GM19397 (cell line): ENCODE data around the gene CEACAM7.
"Not testable (repeated sequence)": the region's sequence is repeated elsewhere in the genome, so short reads cannot be mapped to it uniquely, and the experiment has no call there.

Experiments used
- ATAC-seq: cut with Tn5 transposase; IDR thresholded peaks from one replicate; pipeline ENCODE4 v1.9.1; 2021; ENCODE audit warnings: mild to moderate bottlenecking, moderate library complexity; ENCODE audit not compliant: unreplicated experiment

The CEACAM7 gene

DNA sequence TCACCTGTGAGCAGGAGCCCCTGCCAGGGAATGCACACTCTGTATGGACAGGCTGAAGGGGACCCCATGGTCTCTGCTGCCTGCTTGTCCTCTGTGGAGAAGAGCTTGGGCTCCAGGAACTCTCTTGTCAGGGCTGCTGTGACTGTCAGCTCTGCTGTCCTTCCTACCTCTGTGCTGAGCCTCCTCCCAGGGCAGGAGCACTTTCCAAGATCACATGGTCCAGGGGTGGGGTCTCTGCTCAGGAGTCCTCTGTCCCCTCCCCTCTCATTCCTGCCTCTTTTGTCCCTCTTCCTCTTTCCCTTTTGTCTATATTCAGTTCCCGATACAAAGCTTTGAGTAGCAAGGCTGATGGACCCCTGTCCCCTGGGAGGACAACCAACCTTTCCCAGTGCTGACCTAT is at the start of gene CEACAM7:
CEACAM7 (minus strand) TSS at position 173 of the 400 bp plus-strand sequence; CDS start at position 68, 105 bp downstream.
- no peak for ATAC-seq

DNA sequence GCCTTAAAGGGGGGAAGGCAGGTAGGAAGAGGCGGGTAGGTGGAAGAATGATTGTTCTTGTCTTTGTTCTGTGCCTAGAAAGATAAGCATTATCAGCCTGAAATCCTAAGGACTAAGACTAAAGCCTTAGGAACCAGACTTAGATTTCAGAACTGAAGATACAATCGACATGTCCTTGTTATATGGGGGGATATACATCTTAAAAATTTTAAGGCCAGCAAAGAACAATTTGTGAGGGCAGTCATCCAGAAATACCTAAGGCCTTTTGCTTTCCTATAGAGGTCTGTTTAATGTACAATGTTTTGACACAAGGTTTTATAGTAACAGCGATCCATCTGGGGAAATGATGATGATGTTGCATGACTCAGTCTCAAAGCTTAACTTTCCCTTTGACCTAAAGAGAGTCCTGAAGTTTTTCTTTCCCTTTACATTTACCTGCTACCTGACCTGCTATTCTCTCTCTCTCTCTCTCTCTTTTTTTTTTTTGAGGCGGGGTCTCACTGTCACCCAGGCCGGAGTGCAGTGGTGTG is 47.1 kb upstream of the CEACAM7 start:
- ATAC-seq = no peak

DNA sequence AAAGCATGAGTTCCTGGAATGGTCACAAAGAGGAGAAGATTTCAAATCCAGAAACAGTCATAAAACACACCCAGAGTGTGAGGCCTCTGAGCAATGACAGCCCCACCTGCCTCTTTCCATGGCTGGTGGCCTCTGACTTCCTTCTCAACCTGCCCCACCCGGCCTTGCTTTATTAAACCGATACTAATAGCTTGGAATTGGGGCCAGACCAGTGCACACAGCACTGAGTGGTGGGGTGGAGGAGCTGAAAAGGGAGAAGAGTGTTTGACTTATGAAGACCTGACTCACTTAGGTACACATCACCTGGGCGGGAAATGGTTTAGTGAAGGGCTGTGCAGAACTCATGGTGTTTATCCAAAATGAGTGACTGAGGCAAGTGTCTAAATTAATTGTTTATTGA is 46.5 kb upstream of the CEACAM7 start:
- ATAC-seq = no peak

DNA sequence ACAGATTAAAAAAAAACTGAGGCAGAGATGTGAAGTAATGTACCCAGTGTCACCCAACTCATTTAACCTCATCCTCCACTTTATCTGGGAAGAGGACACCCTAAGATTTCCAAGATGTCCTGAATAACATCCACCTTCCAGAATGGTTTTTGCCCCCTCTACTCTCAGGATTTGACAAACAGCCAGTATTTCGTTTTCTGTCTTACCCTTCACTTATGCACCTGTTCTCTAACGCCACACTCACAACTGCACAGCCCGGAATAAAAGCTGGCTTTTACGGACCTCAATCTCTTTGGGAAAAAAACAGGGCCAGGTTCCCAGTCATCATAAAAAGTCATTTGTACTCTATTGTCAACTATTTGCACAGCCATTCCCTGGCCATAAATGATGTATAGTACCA is 46.1 kb upstream of the CEACAM7 start:
- ATAC-seq = no peak

DNA sequence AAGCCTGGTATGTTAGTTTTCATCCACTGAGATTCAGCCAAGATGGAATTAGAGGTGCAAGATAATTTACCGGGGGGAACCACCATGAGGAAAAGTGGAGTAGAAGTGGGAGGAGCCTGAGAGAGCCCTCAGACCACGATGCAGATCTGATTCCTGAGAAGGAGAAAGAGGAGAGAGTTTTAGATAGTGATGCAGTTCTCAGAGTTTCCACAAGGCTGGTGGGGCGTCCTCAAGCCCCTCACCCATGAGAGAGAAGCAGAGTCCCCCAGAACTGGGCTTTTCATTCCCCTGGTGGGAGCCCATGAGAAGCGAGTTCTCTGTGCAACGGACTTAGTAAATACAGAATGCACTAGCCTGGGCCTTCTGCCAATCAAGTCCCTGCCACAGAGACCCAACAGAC is 38.4 kb upstream of the CEACAM7 start:
- ATAC-seq = no peak

DNA sequence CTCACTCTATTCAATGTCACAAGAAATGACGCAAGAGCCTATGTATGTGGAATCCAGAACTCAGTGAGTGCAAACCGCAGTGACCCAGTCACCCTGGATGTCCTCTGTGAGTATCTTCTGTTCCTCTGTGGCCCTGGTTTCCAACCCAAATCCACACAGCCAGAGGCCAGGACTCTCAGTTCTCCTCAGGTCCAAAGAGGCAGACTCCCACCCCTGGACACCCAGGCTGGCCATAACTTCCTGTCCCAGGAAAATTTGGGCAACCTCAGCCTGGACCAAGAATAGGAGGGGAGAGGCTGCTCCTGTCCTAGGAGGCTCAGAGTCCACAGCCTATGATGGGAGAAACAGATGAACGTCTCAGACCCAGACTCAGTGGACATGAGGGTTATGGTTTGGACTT is 32.0 kb upstream of the CEACAM7 start:
- no peak for ATAC-seq

DNA sequence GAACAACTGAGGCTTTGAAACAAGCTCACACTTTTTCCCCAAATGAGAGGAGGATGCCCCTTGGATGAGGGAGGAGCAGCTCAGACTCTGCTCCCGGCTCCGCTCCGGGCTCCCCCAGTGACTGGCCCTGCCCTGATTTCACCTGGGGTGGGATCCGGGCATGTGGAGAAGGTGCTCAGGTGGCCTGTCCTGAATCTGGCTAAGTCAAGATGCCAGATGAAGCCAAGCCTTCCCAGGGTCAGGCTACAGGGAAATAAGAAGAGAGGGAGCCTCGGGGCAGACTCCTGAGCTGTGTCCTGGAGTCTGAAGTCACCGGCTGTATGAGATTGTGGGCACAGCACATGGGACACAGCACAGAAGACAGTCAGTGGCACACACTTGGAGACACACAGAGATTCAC is 30.7 kb upstream of the CEACAM7 start:
- ATAC-seq = no peak

DNA sequence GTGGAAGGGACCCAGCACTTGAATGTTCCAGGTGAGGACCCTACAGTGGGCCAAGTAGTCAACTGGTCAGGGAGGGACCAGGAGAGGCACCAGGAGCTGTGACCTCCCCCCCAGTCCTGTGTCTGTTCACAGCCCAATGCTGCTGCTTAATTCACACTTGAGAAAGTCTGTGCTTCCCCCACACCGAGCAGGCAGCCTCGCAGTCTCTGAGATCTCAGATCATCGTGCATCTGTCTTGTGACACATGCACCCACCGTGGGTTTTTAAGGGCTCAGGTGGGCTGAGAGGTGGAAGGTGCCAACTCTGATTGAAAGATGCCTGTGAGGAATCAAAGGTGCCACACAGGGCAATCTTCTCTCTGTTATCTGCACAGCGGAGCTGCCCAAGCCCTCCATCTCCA is 26.5 kb upstream of the CEACAM7 start:
- ATAC-seq = no peak

DNA sequence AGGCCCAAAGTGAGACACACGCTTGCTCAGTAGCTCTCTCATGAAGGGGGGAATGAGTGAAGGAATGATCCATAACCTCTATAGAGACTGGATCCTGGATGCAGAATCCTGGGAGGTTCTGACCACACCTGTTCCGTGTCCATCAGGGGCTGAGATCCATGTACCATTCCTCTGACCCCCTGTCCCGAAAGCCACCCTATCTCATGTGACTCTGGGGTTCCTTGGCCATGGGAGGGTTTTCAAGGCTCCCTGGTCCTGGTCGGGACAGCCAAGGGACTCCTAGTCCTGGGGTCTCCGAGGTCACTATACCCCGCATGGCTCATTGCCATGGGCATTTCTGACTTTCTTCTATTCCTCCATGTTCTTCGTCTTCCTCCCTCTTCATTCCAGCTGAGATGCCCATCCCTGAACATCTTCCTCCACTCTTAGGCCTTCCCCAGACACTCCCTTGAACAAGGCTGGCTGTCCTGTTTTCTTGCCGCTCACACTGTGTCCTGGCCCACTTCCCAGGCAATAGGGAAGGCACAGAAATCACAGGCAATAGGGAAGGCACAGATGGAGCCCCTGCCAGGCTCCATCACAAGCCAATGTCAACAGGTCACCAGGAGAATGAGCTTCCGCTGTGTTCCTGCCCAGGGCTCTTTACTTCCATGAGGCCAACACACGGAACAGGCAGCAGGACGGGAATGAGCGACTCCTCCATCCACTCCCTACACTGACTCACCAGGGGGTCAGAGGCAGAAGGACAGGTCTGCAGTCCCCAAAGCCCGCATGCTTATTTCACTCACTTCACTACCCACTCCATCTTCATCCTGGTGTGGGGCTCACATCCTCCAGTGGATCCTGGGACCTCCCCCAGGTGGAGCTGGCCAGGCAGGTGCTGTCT is 23.5 kb upstream of the CEACAM7 start:
- no peak for ATAC-seq

DNA sequence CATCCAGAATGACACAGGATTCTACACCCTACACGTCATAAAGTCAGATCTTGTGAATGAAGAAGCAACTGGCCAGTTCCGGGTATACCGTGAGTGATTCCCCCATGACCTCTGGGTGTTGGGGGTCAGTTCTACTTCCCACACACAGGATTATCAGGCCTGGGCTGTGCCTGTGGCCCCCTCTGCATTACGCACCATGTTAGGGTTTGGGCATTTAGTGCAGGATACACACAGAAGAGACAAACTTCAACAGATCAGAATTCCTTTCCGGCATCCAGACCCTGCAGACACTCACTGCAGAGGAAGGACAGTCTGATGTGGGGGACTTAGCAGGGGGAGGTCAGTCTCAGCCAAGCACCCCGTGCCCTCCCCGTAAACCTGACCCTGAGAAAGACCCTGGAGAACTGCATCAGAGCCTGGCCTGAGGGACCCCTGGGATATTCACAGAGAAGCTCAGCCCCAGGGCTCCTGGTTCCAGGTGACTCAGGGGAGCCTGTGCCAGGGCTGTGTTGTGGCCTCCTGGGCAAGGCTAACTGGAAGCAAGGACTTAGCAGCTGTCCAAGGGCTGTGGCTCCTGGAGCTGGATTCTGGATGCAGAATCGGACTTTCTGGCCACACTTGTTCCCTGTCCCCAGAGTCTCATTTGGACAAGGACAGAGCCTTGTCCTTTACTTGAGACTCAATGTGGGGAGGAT is 22.0 kb upstream of the CEACAM7 start:
- no peak for ATAC-seq

DNA sequence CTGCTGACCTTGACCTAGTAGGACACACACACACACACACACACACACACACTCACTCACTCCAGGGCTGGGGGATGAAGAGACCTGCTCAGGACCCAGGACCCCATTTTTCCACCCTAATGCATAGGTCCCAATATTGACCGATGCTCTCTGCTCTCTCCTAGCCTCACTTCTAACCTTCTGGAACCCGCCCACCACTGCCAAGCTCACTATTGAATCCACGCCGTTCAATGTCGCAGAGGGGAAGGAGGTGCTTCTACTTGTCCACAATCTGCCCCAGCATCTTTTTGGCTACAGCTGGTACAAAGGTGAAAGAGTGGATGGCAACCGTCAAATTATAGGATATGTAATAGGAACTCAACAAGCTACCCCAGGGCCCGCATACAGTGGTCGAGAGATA is 21.4 kb upstream of the CEACAM7 start:
- not testable (repeated sequence) for ATAC-seq

DNA sequence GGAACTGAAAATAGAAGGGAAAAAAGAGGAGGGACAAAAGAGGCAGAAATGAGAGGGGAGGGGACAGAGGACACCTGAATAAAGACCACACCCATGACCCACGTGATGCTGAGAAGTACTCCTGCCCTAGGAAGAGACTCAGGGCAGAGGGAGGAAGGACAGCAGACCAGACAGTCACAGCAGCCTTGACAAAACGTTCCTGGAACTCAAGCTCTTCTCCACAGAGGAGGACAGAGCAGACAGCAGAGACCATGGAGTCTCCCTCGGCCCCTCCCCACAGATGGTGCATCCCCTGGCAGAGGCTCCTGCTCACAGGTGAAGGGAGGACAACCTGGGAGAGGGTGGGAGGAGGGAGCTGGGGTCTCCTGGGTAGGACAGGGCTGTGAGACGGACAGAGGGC is 20.4 kb upstream of the CEACAM7 start, which contains the start of gene CEACAM5:
CEACAM5 (plus strand) TSS at position 146 of the 400 bp plus-strand sequence; CDS start at position 252, 106 bp downstream.
- no peak for ATAC-seq

DNA sequence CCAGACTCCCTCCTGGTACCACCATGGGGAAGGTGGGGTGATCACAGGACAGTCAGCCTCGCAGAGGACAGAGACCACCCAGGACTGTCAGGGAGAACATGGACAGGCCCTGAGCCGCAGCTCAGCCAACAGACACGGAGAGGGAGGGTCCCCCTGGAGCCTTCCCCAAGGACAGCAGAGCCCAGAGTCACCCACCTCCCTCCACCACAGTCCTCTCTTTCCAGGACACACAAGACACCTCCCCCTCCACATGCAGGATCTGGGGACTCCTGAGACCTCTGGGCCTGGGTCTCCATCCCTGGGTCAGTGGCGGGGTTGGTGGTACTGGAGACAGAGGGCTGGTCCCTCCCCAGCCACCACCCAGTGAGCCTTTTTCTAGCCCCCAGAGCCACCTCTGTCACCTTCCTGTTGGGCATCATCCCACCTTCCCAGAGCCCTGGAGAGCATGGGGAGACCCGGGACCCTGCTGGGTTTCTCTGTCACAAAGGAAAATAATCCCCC is 19.9 kb upstream of the CEACAM7 start:
- ATAC-seq = no peak

DNA sequence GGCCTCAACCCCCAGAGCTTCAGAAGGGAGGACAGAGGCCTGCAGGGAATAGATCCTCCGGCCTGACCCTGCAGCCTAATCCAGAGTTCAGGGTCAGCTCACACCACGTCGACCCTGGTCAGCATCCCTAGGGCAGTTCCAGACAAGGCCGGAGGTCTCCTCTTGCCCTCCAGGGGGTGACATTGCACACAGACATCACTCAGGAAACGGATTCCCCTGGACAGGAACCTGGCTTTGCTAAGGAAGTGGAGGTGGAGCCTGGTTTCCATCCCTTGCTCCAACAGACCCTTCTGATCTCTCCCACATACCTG is 19.4 kb upstream of the CEACAM7 start:
- no peak for ATAC-seq

DNA sequence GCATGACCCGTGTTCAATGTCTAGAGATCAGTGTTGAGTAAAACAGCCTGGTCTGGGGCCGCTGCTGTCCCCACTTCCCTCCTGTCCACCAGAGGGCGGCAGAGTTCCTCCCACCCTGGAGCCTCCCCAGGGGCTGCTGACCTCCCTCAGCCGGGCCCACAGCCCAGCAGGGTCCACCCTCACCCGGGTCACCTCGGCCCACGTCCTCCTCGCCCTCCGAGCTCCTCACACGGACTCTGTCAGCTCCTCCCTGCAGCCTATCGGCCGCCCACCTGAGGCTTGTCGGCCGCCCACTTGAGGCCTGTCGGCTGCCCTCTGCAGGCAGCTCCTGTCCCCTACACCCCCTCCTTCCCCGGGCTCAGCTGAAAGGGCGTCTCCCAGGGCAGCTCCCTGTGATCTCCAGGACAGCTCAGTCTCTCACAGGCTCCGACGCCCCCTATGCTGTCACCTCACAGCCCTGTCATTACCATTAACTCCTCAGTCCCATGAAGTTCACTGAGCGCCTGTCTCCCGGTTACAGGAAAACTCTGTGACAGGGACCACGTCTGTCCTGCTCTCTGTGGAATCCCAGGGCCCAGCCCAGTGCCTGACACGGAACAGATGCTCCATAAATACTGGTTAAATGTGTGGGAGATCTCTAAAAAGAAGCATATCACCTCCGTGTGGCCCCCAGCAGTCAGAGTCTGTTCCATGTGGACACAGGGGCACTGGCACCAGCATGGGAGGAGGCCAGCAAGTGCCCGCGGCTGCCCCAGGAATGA is 18.9 kb upstream of the CEACAM7 start:
- ATAC-seq = no peak

DNA sequence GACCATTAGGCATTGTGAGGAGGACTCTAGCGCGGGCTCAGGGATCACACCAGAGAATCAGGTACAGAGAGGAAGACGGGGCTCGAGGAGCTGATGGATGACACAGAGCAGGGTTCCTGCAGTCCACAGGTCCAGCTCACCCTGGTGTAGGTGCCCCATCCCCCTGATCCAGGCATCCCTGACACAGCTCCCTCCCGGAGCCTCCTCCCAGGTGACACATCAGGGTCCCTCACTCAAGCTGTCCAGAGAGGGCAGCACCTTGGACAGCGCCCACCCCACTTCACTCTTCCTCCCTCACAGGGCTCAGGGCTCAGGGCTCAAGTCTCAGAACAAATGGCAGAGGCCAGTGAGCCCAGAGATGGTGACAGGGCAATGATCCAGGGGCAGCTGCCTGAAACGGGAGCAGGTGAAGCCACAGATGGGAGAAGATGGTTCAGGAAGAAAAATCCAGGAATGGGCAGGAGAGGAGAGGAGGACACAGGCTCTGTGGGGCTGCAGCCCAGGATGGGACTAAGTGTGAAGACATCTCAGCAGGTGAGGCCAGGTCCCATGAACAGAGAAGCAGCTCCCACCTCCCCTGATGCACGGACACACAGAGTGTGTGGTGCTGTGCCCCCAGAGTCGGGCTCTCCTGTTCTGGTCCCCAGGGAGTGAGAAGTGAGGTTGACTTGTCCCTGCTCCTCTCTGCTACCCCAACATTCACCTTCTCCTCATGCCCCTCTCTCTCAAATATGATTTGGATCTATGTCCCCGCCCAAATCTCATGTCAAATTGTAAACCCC is 17.5 kb upstream of the CEACAM7 start:
- ATAC-seq = no peak

DNA sequence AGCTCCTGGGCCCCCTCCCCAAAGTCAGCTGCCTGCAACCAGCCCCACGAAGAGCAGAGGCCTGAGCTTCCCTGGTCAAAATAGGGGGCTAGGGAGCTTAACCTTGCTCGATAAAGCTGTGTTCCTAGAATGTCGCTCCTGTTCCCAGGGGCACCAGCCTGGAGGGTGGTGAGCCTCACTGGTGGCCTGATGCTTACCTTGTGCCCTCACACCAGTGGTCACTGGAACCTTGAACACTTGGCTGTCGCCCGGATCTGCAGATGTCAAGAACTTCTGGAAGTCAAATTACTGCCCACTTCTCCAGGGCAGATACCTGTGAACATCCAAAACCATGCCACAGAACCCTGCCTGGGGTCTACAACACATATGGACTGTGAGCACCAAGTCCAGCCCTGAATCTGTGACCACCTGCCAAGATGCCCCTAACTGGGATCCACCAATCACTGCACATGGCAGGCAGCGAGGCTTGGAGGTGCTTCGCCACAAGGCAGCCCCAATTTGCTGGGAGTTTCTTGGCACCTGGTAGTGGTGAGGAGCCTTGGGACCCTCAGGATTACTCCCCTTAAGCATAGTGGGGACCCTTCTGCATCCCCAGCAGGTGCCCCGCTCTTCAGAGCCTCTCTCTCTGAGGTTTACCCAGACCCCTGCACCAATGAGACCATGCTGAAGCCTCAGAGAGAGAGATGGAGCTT is 15.7 kb upstream of the CEACAM7 start:
- ATAC-seq = no peak

DNA sequence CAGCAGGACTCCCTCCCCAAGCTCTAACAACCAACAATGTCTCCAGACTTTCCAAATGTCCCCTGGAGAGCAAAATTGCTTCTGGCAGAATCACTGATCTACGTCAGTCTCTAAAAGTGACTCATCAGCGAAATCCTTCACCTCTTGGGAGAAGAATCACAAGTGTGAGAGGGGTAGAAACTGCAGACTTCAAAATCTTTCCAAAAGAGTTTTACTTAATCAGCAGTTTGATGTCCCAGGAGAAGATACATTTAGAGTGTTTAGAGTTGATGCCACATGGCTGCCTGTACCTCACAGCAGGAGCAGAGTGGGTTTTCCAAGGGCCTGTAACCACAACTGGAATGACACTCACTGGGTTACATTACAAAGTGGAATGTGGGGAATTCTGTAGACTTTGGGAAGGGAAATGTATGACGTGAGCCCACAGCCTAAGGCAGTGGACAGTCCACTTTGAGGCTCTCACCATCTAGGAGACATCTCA is 14.1 kb upstream of the CEACAM7 start:
- ATAC-seq = no peak

DNA sequence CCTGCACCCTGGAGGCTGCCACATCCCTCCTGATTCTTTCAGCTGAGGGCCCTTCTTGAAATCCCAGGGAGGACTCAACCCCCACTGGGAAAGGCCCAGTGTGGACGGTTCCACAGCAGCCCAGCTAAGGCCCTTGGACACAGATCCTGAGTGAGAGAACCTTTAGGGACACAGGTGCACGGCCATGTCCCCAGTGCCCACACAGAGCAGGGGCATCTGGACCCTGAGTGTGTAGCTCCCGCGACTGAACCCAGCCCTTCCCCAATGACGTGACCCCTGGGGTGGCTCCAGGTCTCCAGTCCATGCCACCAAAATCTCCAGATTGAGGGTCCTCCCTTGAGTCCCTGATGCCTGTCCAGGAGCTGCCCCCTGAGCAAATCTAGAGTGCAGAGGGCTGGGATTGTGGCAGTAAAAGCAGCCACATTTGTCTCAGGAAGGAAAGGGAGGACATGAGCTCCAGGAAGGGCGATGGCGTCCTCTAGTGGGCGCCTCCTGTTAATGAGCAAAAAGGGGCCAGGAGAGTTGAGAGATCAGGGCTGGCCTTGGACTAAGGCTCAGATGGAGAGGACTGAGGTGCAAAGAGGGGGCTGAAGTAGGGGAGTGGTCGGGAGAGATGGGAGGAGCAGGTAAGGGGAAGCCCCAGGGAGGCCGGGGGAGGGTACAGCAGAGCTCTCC is 13.5 kb upstream of the CEACAM7 start:
- no peak for ATAC-seq
